Adipocyte (in vitro differentiated cells): Measurements from ENCODE around the gene LIPE.

ENCODE experiments used
- DNase-seq: peaks from one replicate; pipeline ENCODE4 v3.0.0-alpha.2; 2015; ENCODE audit warnings: low read depth
- H3K27me3 ChIP-seq: replicated peaks from 2 replicates; pipeline ENCODE4 v1.7.0; 2013; ENCODE audit warnings: mild to moderate bottlenecking, low read length, moderate library complexity; ENCODE audit not compliant: control insufficient read depth, insufficient read depth
- H3K36me3 ChIP-seq: 2 replicates; pipeline ENCODE4 v1.7.0; 2013; ENCODE audit warnings: low read length, mild to moderate bottlenecking, moderate library complexity; ENCODE audit not compliant: control insufficient read depth, insufficient read depth, severe bottlenecking
- H3K4me1 ChIP-seq: 2 replicates; pipeline ENCODE4 v1.7.0; 2013; ENCODE audit warnings: mild to moderate bottlenecking, low read length, moderate library complexity; ENCODE audit not compliant: control insufficient read depth, insufficient read depth
- H3K4me3 ChIP-seq: 2 replicates; pipeline ENCODE4 v1.7.0; 2013; ENCODE audit warnings: mild to moderate bottlenecking, low read length, moderate library complexity
- H3K9ac ChIP-seq: 2 replicates; pipeline ENCODE4 v1.7.0; 2013; ENCODE audit warnings: mild to moderate bottlenecking, low read length, moderate library complexity
- H3K9me3 ChIP-seq: 2 replicates; pipeline ENCODE4 v1.7.0; 2013; ENCODE audit warnings: mild to moderate bottlenecking, low read length, moderate library complexity; ENCODE audit not compliant: control insufficient read depth

Gene LIPE

GRCh38 chr19:42397263-42398166, 29.7 kb downstream of the LIPE start:
- H3K4me3 ChIP-seq = peak overlapping the region; percentile 82
- peaks cover 1% of the 10 kb centered on the region for H3K36me3 ChIP-seq
- DNase-seq = no peak
- peaks cover 10% of the 10 kb centered on the region for H3K4me1 ChIP-seq
- H3K9ac ChIP-seq = peak overlapping the region; percentile 85
- no peaks in the 10 kb centered on the region for H3K9me3 ChIP-seq
- H3K27me3 ChIP-seq = peaks cover 7% of the 10 kb centered on the region

- no peaks in the 10 kb centered on the region for H3K36me3 ChIP-seq
- peak; percentile 99 for DNase-seq
- H3K9ac ChIP-seq = peak overlapping the region; percentile 85
- H3K9me3 ChIP-seq = no peaks in the 10 kb centered on the region
- H3K4me1 ChIP-seq = peaks cover 10% of the 10 kb centered on the region
- H3K4me3 ChIP-seq = peak overlapping the region; percentile 82
- peaks cover 11% of the 10 kb centered on the region for H3K27me3 ChIP-seq
Measured at GRCh38 chr19:42396381-42397262, 30.6 kb downstream of the LIPE start.

- Histone ChIP-seq H3K4me1 (peaks cover 7% of the 10 kb centered on the region), H3K27me3 (peaks cover 26% of the 10 kb centered on the region), H3K4me3 (no peak overlapping the region), H3K9ac (no peak overlapping the region), H3K9me3 (no peaks in the 10 kb centered on the region), H3K36me3 (no peaks in the 10 kb centered on the region)
- DNase-seq = no peak
Measured at GRCh38 chr19:42394751-42395150, 32.4 kb downstream of the LIPE start.

DNA sequence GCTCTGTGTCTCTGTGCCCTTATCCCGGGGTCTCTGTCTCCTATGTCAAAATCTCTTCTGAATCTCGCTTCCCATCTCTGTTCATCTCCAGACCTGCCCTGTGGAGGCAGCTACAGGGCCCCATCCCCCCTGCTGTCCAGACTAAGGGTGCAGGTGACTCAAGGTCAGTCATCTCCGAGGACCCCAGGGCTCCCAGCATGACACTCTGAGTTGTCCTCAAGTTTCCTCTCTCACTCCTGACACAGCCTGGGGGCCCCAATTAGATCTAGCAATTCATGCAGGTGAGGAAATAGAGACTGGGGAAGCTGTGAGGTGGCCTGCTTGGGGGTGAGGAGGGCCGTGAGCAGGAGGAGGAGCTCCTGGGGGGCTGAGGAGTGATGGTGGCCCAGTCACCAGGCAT, 35.0 kb downstream of the LIPE start:
- peaks cover 34% of the 10 kb centered on the region for H3K27me3 ChIP-seq
- H3K9ac ChIP-seq = no peak overlapping the region
- H3K4me1 ChIP-seq = peaks cover under 1% of the 10 kb centered on the region
- H3K9me3 ChIP-seq = no peaks in the 10 kb centered on the region
- no peak overlapping the region for H3K4me3 ChIP-seq
- DNase-seq = no peak
- H3K36me3 ChIP-seq = no peaks in the 10 kb centered on the region

DNA sequence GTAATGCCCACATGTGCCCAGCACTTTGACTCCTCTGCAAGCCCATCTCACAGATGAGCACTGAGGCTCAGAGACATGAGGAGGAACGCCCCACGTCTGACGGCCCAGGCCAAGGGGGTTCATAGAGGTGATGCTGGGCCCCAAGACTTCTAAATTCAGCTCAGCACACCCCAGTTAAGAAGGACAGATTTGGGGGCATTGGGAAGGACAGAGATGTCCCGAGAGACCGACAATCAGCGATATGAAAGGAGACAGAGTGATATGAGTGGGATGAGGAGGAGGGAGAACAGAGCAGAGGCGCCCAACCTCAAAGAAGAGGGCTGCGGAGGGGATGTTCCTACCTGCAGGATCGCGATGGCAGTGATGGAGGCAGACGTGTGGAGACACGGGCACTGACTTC, 37.3 kb downstream of the LIPE start, which contains the start of gene CNFN:
Gene CNFN, minus strand, starts transcription at position 399 of the 400 bp plus-strand sequence. CDS start 1,260 bp downstream, outside the sequence.
- no peaks in the 10 kb centered on the region for H3K9me3 ChIP-seq
- H3K4me3 ChIP-seq = no peak within 1 kb of the TSS
- no peak for DNase-seq
- H3K27me3 ChIP-seq = peaks cover 34% of the 10 kb centered on the region
- no peak within 1 kb of the TSS for H3K9ac ChIP-seq
- H3K36me3 ChIP-seq = no peaks in the 10 kb centered on the region
- no peaks in the 10 kb centered on the region for H3K4me1 ChIP-seq

DNA sequence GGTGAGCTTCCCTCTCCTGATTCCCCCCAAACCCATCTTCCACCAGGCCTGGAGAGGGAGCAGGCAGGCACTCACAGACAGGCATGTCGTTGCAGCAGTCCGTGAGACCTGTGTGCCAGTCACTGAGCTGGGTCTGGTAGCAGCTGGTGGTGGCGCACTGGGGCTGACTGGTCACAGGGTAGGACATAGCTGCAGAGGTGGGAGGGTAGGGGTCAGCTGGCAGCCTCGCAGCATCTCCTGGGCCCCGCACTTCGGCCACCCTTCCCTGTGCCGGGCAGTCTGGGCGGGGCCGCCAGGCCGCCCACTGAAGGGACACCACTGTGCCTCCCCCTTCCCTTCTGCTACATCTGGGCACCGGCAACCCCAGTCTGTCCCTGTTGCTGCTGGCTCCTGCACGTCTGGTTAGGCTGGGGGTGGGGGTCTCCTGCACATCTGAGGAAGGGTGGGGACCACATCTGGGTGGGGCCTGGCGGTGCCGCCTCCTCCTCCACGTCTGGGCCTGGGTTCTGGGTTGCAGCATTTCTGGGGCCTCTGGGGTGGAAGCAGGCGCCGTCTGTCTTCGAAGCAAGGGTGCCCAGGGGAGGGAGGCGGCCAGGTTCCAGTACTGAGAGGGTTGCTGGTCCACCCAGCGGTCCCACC, 38.2 kb downstream of the LIPE start:
- H3K27me3 ChIP-seq = peaks cover 34% of the 10 kb centered on the region
- H3K9ac ChIP-seq = no peak overlapping the region
- no peaks in the 10 kb centered on the region for H3K4me1 ChIP-seq
- H3K4me3 ChIP-seq = no peak overlapping the region
- H3K36me3 ChIP-seq = no peaks in the 10 kb centered on the region
- H3K9me3 ChIP-seq = no peaks in the 10 kb centered on the region
- DNase-seq = no peak

- Histone ChIP-seq H3K4me3 (peak overlapping the region; percentile 71), H3K4me1 (no peaks in the 10 kb centered on the region), H3K9ac (peak overlapping the region; percentile 62), H3K27me3 (peaks cover 26% of the 10 kb centered on the region), H3K9me3 (no peaks in the 10 kb centered on the region), H3K36me3 (no peaks in the 10 kb centered on the region)
- peak; percentile 64 for DNase-seq
Measured at GRCh38 chr19:42386974-42387707, 40.0 kb downstream of the LIPE start.

- Histone ChIP-seq H3K9ac (no peak overlapping the region), H3K27me3 (peaks cover 18% of the 10 kb centered on the region)
- no peak for DNase-seq
Measured at GRCh38 chr19:42380155-42380554, 47.0 kb downstream of the LIPE start.

GRCh38 chr19:42378225-42379215, 48.7 kb downstream of the LIPE start:
- peaks cover 18% of the 10 kb centered on the region for H3K27me3 ChIP-seq
- no peak overlapping the region for H3K9ac ChIP-seq
- H3K36me3 ChIP-seq = peaks cover 10% of the 10 kb centered on the region
- H3K9me3 ChIP-seq = no peaks in the 10 kb centered on the region
- no peak for DNase-seq
- peaks cover 12% of the 10 kb centered on the region for H3K4me1 ChIP-seq
- no peak overlapping the region for H3K4me3 ChIP-seq

More at GRCh38 chr19:42380155-42380554, 47.0 kb downstream of the LIPE start:
- Histone ChIP-seq H3K9me3 (no peaks in the 10 kb centered on the region), H3K4me3 (no peak overlapping the region), H3K4me1 (peaks cover 12% of the 10 kb centered on the region), H3K36me3 (peaks cover 4% of the 10 kb centered on the region)

GRCh38 chr19:42376177-42376555, 51.0 kb downstream of the LIPE start:
- DNase-seq = no peak
- Histone ChIP-seq H3K4me1 (peaks cover 8% of the 10 kb centered on the region), H3K9ac (no peak overlapping the region), H3K4me3 (no peak overlapping the region), H3K36me3 (peaks cover 15% of the 10 kb centered on the region), H3K9me3 (no peaks in the 10 kb centered on the region), H3K27me3 (peaks cover 11% of the 10 kb centered on the region)
